ENCODE measurements around the gene UTP25.
A peak's percentile ranks its signal among the peaks of the same experiment; 100 is the strongest.

DNA sequence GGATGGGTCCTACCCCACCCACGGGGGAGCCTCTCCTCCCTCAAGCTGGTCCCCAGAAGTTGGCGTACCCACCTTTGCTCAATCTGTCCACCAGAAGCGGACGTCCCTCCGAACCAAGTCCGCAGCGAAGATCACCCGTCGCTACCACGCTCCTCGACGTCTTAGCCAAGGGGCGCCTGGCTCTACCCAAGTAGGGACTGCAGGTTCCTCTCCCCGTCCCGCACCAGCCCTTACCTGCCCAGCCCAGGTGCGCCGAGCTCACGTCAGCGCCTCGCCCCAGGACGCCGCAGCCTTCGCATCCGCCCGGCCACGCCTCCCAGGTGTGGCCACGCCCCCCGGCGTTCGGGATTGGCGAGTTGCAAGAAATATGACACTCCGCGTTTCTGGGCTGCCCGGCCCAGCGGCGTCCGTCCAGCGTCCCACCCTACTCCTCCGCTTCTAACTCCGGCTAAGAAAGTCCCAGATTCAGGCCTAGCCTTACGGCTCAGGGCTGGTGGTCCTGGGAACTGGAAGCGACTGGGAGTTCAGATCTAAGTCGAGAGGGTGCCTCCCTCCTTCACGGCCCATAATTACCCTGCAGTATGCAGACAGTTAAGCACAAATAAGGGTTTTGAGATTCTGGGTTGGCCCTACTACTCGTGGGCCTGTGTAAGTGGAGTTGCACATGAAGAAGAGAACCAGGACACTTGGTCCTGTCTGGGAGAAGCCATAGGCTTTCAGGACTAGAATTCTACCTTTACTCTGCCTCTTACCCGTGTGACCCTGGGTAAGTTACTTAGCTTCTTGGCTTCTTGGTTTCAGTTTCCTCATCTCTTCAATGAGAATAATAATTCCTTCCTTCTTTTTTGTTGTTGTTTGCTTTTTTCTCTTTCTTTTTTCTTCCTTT lies 21.7 kb upstream of the UTP25 start, which contains the start of gene IRF6:
- TF ChIP-seq, protein P1, sequence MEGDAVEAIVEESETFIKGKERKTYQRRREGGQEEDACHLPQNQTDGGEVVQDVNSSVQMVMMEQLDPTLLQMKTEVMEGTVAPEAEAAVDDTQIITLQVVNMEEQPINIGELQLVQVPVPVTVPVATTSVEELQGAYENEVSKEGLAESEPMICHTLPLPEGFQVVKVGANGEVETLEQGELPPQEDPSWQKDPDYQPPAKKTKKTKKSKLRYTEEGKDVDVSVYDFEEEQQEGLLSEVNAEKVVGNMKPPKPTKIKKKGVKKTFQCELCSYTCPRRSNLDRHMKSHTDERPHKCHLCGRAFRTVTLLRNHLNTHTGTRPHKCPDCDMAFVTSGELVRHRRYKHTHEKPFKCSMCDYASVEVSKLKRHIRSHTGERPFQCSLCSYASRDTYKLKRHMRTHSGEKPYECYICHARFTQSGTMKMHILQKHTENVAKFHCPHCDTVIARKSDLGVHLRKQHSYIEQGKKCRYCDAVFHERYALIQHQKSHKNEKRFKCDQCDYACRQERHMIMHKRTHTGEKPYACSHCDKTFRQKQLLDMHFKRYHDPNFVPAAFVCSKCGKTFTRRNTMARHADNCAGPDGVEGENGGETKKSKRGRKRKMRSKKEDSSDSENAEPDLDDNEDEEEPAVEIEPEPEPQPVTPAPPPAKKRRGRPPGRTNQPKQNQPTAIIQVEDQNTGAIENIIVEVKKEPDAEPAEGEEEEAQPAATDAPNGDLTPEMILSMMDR (IDR thresholded peaks at IDR 0.05), result no peak
- TF ChIP-seq POLR2A (IDR thresholded peaks at IDR 0.05), result peak in 1 of 2 donors; percentile 7
